Progenitor cell of endocrine pancreas (in vitro differentiated cells): Measurements from ENCODE around the gene STARD7. TPM values are rescaled to one million over a fixed set of nuclear protein-coding genes. Genes with fewer than 3 reads are reported as not detected.

Experiments
- DNase-seq: peaks from one replicate; pipeline ENCODE4 v3.0.0; 2021; ENCODE audit warnings: low spot score; ENCODE audit not compliant: unreplicated experiment
- H3K27ac Mint-ChIP-seq: 2 replicates; pipeline ENCODE4 v1.8.0; 2021; ENCODE audit warnings: mild to moderate bottlenecking, moderate library complexity, mixed read lengths
- H3K27me3 Mint-ChIP-seq: 2 replicates; pipeline ENCODE4 v1.8.0; 2021; ENCODE audit warnings: mixed read lengths
- H3K36me3 Mint-ChIP-seq: 2 replicates; pipeline ENCODE4 v1.8.0; 2022; ENCODE audit warnings: mixed read lengths; ENCODE audit not compliant: insufficient read depth
- H3K4me1 Mint-ChIP-seq: 2 replicates; pipeline ENCODE4 v1.8.0; 2021; ENCODE audit warnings: low read depth, mixed read lengths
- H3K4me3 Mint-ChIP-seq: 2 replicates; pipeline ENCODE4 v1.8.0; 2021; ENCODE audit warnings: low read depth, mild to moderate bottlenecking, moderate library complexity, mixed read lengths
- H3K9me3 Mint-ChIP-seq: 2 replicates; pipeline ENCODE4 v1.8.0; 2021; ENCODE audit warnings: low read depth, mixed read lengths
- total RNA-seq: library from RNA; stranded (reverse); gene quantifications from 2 replicates; pipeline ENCODE4 v1.2.1, GENCODE V29; 2021
- TF ChIP-seq, protein P1 (sequence below): fragments of 200-600 bp; sonication (generic); IDR thresholded peaks from one replicate; pipeline ENCODE4 v1.5.0; 2021; ENCODE audit warnings: antibody characterized with exemption, mild to moderate bottlenecking; ENCODE audit not compliant: unreplicated experiment

STARD7 gene
- total RNA-seq, 1 donor from 2014 or later, result 118 TPM

DNA sequence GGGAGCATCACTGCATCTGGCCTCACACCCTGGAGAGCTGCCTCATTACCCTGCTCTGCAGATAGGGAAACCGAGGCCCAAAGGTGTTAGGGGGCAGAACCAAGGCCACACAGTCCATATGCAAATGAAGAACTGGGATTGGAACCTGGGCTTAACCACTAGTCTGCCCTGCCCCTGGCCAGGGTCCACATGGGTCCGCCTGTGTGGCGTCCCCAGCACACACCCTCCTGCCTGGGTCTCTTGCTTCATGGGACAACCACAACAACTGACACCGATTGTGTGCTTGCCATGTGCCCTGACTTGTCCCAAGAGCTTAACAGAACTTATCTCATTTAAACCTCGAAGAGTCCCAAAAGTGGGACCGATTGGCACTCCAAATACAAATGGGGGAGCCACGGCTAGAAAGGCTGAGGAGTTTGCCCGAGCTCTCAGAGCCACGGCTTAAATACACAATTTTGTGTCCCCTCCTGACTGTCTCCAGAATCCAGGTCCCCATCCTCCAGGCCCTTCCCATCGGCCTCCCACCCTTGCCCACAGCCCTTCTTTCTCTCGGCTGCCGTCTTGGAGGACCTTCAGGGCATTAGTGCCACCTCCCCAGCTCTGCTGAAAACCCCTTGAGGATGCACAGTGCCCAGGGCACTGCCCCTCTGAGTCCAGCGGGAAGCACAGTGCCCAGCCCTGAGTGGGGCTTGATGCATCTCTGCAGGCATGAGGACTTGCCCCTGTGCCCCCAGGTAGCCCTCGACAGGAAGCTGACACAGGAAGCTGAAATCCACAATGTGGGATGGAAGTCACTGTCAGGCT is 57.6 kb downstream of the STARD7 start:
- peaks cover 30% of the 10 kb centered on the region for H3K27me3 Mint-ChIP-seq
- no peaks in the 10 kb centered on the region for H3K4me1 Mint-ChIP-seq
- no peaks in the 10 kb centered on the region for H3K9me3 Mint-ChIP-seq
- no peak overlapping the region for H3K4me3 Mint-ChIP-seq
- TF ChIP-seq, protein P1, sequence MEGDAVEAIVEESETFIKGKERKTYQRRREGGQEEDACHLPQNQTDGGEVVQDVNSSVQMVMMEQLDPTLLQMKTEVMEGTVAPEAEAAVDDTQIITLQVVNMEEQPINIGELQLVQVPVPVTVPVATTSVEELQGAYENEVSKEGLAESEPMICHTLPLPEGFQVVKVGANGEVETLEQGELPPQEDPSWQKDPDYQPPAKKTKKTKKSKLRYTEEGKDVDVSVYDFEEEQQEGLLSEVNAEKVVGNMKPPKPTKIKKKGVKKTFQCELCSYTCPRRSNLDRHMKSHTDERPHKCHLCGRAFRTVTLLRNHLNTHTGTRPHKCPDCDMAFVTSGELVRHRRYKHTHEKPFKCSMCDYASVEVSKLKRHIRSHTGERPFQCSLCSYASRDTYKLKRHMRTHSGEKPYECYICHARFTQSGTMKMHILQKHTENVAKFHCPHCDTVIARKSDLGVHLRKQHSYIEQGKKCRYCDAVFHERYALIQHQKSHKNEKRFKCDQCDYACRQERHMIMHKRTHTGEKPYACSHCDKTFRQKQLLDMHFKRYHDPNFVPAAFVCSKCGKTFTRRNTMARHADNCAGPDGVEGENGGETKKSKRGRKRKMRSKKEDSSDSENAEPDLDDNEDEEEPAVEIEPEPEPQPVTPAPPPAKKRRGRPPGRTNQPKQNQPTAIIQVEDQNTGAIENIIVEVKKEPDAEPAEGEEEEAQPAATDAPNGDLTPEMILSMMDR, result no peak
- H3K27ac Mint-ChIP-seq, result peak overlapping the region; percentile 33
- no peaks in the 10 kb centered on the region for H3K36me3 Mint-ChIP-seq
- DNase-seq, result no peak

DNA sequence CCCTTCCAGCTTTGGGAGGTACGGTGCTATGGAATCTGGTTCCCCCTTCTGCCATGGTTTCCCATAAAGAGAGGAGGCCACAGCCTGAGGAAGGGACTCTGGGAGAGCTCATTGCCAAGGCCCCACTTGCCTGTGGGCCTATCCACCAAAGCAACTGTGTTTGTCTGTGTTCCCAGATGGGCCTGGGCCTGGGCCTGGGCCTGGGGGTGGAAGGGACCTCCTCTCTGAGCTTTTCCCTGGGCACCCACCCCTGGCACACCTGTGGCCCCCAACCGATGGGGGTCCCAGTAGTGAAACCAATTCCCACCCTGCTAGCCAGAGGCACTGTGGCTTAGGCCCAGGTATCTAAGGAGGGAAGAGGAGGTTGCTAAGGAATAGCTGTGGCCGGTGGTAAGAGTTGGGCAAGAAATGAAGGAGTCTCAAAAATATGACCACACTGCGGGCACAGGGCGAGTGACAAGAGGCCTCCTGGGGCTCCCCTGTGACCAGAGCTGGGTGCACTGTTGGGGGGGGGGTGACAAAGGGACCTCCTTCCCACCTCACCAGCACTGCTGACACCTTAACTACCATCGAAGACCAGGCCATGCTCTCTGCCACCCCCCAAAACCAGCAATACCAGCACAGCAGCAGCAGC is 58.5 kb downstream of the STARD7 start:
- Mint-ChIP-seq H3K36me3 (no peaks in the 10 kb centered on the region), H3K27me3 (peaks cover 33% of the 10 kb centered on the region), H3K4me1 (no peaks in the 10 kb centered on the region), H3K27ac (no peak overlapping the region), H3K9me3 (no peaks in the 10 kb centered on the region), H3K4me3 (no peak overlapping the region)
- DNase-seq, result no peak
- TF ChIP-seq, protein P1, result no peak

DNA sequence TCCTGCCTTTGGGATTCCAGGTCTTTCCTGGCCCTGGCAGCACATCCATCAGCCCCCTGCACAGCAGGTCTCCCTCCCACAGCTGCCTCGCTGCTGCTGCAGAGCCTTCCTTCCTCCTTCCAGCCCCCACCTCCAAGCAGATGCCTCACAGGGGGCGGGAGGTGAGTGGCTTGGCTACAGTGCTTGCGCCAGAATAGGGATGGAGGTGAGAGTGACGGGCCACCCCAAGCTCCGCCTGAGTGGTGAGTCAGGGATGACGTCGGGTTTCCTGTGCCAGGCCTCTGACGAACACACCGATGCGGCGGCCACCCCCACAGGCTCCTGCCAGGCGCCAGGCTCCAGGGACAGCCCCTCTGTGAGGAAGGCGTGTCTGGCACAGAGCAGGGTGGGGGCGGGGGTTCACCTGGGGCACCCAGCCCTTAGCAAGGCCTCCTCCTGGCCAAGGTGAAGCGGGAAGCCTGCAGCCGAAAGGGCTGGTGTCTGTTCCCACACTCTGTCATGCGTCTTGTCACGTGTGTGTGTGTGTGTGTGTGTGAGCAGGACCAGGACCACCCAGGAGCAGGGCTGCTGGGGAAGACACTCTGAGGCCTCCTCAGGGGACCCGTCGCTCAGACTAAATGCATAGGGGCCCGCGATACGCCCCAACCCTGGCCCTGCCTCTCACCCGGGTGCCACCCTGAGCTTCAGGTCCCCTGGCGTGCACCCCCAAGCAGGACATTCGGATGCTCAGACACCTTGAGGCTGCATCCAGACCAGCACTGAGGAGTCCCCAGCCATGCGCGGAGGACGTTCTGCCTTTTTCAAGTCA is 60.0 kb downstream of the STARD7 start:
- Mint-ChIP-seq H3K4me1 (peaks cover 3% of the 10 kb centered on the region), H3K9me3 (no peaks in the 10 kb centered on the region), H3K27me3 (peaks cover 42% of the 10 kb centered on the region), H3K4me3 (no peak overlapping the region), H3K36me3 (no peaks in the 10 kb centered on the region), H3K27ac (no peak overlapping the region)
- no peak for DNase-seq
- TF ChIP-seq, protein P1, result no peak

DNA sequence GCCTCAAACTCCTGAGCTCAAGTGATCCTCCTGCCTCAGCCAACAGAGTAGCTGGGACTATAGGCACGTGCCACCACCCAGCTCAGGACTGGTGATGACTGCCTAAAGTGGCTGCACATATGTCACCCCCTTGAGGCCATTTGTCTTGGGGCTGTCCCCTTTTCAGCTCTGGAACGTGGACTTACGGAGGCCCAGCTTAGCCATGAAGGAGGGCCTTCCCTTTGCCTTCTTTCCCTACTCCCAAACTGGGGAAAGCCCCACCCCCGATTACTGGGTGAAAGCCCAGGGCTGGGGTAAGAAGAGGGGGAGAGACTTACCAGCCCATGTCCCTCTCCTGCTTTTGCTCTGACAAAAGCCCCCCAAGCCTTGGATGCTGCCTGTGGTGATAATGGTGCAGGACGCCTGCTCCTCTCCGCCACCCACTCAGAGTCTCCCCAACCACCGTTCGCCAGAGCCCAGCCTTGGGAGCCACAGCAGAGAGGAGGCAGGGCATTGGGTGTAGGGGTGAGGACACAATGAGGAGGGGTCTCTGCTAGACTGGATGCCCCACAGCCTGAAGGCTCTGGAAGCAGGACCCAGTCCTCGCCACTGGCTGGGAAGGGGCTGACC is 60.9 kb downstream of the STARD7 start:
- DNase-seq, result no peak
- TF ChIP-seq, protein P1, result no peak
- H3K9me3 Mint-ChIP-seq, result no peaks in the 10 kb centered on the region
- no peak overlapping the region for H3K27ac Mint-ChIP-seq
- peaks cover 43% of the 10 kb centered on the region for H3K27me3 Mint-ChIP-seq
- peaks cover 3% of the 10 kb centered on the region for H3K4me1 Mint-ChIP-seq
- no peaks in the 10 kb centered on the region for H3K36me3 Mint-ChIP-seq
- H3K4me3 Mint-ChIP-seq, result no peak overlapping the region
